Thyroid gland (tissue), 4 donors: ENCODE results near the gene SPRR3.

Experiments used
- CTCF ChIP-seq, 6 experiments: fragments of 200-600 bp in 3 of 6; fragments of 450-650 bp in 3 of 6; sonication (generic) in 3 of 6; IDR thresholded peaks; one replicate each; pipeline ENCODE4 v1.5.1; 2016 to 2019; ENCODE audit warnings: antibody characterized with exemption in 6 of 6, mild to moderate bottlenecking in 2 of 6, inconsistent platforms in 1 of 6, moderate library complexity in 1 of 6
- POLR2A ChIP-seq, 2 donors: fragments of 450-650 bp; IDR thresholded peaks; one replicate each; pipeline ENCODE4 v1.6.1; 2017; ENCODE audit warnings: antibody characterized with exemption in 2 of 2, mild to moderate bottlenecking in 2 of 2, moderate library complexity in 1 of 2

DNA sequence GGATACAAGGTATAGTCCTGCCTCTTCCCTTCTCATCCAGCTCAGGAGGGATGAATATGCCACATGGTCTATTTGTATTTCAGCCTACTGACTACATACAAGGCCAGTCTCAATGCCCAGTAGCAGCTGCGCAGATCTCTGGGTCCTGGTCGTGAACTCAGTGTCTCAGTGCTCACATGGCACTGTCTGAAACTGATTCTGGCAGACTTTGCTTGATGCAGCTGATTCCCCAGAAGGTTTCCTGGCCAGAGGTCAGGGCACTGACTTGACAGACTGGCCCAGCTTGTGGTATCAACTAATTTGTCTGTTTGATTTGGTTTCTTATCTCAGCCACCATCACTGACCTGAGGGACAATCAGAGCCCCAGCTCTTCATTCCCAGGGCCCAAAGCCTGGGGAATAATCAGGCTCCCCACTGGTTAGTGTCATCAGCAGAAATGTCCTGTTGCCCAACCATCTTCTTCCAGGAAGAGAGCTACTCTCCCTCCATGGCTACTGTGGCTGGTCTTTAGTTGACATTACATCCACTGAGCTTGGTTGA lies 38.6 kb upstream of the SPRR3 start:
- TF ChIP-seq POLR2A (IDR thresholded peaks at IDR 0.05) (no peak), CTCF (IDR thresholded peaks at IDR 0.05) (no peak)
